Upper lobe of left lung (tissue), 6 donors: ENCODE data around the gene BPHL. TPM values are rescaled to one million over a fixed set of nuclear protein-coding genes. Genes with fewer than 3 reads are reported as not detected.
"Not testable (repeated sequence)": the region's sequence is repeated elsewhere in the genome, so short reads cannot be mapped to it uniquely, and the experiment has no call there.

Experiments used
- ATAC-seq, 2 donors: fragments of 200-7000 bp; cut with Tn5 transposase; one replicate each; pipeline ENCODE4 v1.9.1; 2022; ENCODE audit warnings: mild to moderate bottlenecking in 2 of 2, moderate library complexity in 2 of 2; ENCODE audit not compliant: low FRiP score in 2 of 2
- DNase-seq, 2 donors: peaks; one replicate each; pipeline ENCODE4 v3.0.0-alpha.2; 2019 to 2020
- H3K27ac ChIP-seq, 4 donors: fragments of 200-600 bp; sonication (generic); one replicate each; pipeline ENCODE4 v1.5.1; 2016 to 2019
- H3K27me3 ChIP-seq, 4 donors: fragments of 200-600 bp; sonication (generic); one replicate each; pipeline ENCODE4 v1.5.1; 2017 to 2019
- H3K36me3 ChIP-seq, 4 donors: fragments of 200-600 bp; sonication (generic); one replicate each; pipeline ENCODE4 v1.5.1; 2016 to 2019
- H3K4me1 ChIP-seq, 4 donors: fragments of 200-600 bp; sonication (generic); one replicate each; pipeline ENCODE4 v1.5.1; 2018 to 2019
- H3K4me3 ChIP-seq, 4 donors: fragments of 200-600 bp; sonication (generic); one replicate each; pipeline ENCODE4 v1.5.1; 2017 to 2019; ENCODE audit warnings: mild to moderate bottlenecking in 2 of 4, moderate library complexity in 1 of 4
- H3K9me3 ChIP-seq, 4 donors: fragments of 200-600 bp; sonication (generic); one replicate each; pipeline ENCODE4 v1.5.1; 2018 to 2019
- EP300 ChIP-seq, 4 donors: sonication (generic); formaldehyde crosslinking; IDR thresholded peaks; one replicate each; pipeline ENCODE4 v1.5.1; 2017; ENCODE audit warnings: antibody characterized with exemption in 4 of 4, control low read depth in 2 of 4
- POLR2A ChIP-seq, 4 donors: fragments of 450-650 bp; IDR thresholded peaks; one replicate each; pipeline ENCODE4 v1.5.1; 2016 to 2017; ENCODE audit warnings: antibody characterized with exemption in 4 of 4, mild to moderate bottlenecking in 2 of 4
- POLR2AphosphoS5 ChIP-seq, 2 donors: sonication (generic); formaldehyde crosslinking; IDR thresholded peaks; one replicate each; pipeline ENCODE4 v1.5.1; 2017; ENCODE audit warnings: antibody characterized with exemption in 2 of 2
- WGBS, 2 donors: methylation state at CpG; one replicate each; pipeline ENCODE4 v1.1.5; 2017 to 2018; 5-methylcytosine and 5-hydroxymethylcytosine counted together
- total RNA-seq, 6 donors: library from RNA; depleted of rRNA in 4 of 6; stranded (reverse); fragments of >200 nt in 4 of 6; gene quantifications; one replicate each; pipeline versions ENCODE4 v1.1.0 to v1.2.1, GENCODE V29; 2016 to 2021
- TF ChIP-seq, protein P1 (sequence below), 6 experiments: fragments of 450-650 bp in 4 of 6; fragments of 200-600 bp in 2 of 6; sonication (generic) in 2 of 6; IDR thresholded peaks; one replicate each; pipeline ENCODE4 v1.5.1; 2016 to 2019; ENCODE audit warnings: antibody characterized with exemption in 6 of 6
- donor health status: DM: no; HTN: no; CAD: no; lungs with moderate emphysema.
- donor health status: DM: no; HTN: yes; CAD: no; lungs with severe emphysema.

BPHL gene
- total RNA-seq, 6 donors from 2014 or later: 6.3 to 16.8 (median 11.2) TPM

DNA sequence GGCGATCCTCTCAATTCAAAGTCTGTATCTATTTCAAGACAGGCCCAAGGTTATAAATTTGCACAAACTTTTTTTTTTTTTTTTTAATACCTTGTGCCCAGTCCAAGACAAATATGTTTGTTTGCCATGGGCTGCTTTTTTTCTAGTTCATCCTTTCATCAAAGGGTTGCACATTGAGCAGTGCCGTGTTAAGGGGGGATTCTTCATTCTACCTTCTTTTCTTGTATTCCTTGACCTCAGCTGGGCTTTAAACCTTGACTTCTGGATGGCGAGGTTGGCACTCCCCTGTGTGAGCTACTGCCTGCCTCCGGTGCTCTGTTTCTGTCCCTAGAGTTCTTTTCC lies 42.8 kb upstream of the BPHL start:
- peaks cover 16 to 34% (median 21%) of the 10 kb centered on the region in 4 donors for H3K4me1 ChIP-seq
- 50 to 55% methylated on average over 4 of the region's 4 CpGs for WGBS, 2 donors
- no peak for TF ChIP-seq POLR2A (IDR thresholded peaks at IDR 0.05)
- TF ChIP-seq EP300 (IDR thresholded peaks at IDR 0.05): no peak
- TF ChIP-seq, protein P1, sequence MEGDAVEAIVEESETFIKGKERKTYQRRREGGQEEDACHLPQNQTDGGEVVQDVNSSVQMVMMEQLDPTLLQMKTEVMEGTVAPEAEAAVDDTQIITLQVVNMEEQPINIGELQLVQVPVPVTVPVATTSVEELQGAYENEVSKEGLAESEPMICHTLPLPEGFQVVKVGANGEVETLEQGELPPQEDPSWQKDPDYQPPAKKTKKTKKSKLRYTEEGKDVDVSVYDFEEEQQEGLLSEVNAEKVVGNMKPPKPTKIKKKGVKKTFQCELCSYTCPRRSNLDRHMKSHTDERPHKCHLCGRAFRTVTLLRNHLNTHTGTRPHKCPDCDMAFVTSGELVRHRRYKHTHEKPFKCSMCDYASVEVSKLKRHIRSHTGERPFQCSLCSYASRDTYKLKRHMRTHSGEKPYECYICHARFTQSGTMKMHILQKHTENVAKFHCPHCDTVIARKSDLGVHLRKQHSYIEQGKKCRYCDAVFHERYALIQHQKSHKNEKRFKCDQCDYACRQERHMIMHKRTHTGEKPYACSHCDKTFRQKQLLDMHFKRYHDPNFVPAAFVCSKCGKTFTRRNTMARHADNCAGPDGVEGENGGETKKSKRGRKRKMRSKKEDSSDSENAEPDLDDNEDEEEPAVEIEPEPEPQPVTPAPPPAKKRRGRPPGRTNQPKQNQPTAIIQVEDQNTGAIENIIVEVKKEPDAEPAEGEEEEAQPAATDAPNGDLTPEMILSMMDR (IDR thresholded peaks at IDR 0.05): no peak
- no peak for TF ChIP-seq POLR2AphosphoS5 (IDR thresholded peaks at IDR 0.05)
- ATAC-seq: no peak
- H3K9me3 ChIP-seq: no peaks in the 10 kb centered on the region
- no peak overlapping the region for H3K4me3 ChIP-seq
- H3K27ac ChIP-seq: peak overlapping the region in 1 of 4 donors; percentile 5
- no peak for DNase-seq
- H3K36me3 ChIP-seq: peaks cover 17 to 42% (median 29%) of the 10 kb centered on the region in 4 donors
- no peaks in the 10 kb centered on the region for H3K27me3 ChIP-seq

DNA sequence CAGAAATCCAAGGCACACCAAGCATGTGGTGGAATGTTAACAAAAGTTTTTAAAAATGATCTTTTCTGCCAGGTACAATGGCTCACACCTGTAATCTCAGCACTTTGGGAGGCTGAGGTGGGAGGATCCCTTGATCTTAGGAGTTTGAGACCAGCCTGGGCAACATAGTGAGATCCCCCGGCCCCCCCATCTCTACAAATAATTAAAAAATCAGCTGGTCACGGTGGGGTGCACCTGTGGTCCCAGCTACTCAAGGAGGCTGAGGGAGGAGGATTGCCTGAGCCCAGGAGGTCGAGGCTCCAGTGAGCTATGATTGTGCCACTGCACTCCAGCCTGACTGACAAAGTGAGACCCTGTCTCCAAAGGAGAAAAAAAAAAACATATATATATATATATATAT lies 42.2 kb upstream of the BPHL start:
- Histone ChIP-seq H3K27me3 (no peaks in the 10 kb centered on the region), H3K9me3 (no peaks in the 10 kb centered on the region), H3K27ac (no peak overlapping the region), H3K36me3 (peaks cover 22 to 48% (median 34%) of the 10 kb centered on the region in 4 donors), H3K4me1 (peaks cover 15 to 29% (median 19%) of the 10 kb centered on the region in 4 donors), H3K4me3 (no peak overlapping the region)
- no peak for TF ChIP-seq POLR2A (IDR thresholded peaks at IDR 0.05)
- no peak for TF ChIP-seq POLR2AphosphoS5 (IDR thresholded peaks at IDR 0.05)
- TF ChIP-seq, protein P1 (IDR thresholded peaks at IDR 0.05): no peak
- no peak for TF ChIP-seq EP300 (IDR thresholded peaks at IDR 0.05)
- DNase-seq (no peak), ATAC-seq (no peak)
- 89 to 95% methylated on average over 3 of the region's 3 CpGs for WGBS, 2 donors

DNA sequence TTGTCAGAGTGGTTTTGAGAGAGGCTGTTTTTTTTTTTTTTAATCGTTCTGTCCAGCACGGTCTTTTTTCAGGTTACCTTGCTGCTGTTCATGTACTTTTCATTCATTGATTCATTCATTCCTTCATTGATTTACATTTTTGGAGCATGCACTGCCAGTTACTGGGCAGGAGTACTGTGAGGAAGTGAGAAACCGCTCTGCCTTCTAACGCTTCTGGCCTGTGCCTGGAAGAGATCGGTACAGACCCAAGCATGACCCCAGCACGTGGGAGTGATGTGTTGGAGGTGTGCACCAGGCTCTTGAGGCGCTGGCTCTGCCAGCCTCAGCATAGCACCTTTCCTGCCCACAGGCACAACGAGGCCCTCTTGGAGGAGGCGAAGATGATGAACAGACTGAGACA lies 41.1 kb upstream of the BPHL start:
- WGBS, 2 donors: 79 to 92% methylated on average over 9 of the region's 9 CpGs
- Histone ChIP-seq H3K4me1 (peaks cover 15 to 28% (median 18%) of the 10 kb centered on the region in 4 donors), H3K9me3 (no peaks in the 10 kb centered on the region), H3K4me3 (no peak overlapping the region), H3K36me3 (peaks cover 22 to 58% (median 41%) of the 10 kb centered on the region in 4 donors), H3K27me3 (no peaks in the 10 kb centered on the region), H3K27ac (no peak overlapping the region)
- TF ChIP-seq, protein P1 (IDR thresholded peaks at IDR 0.05): no peak
- no peak for TF ChIP-seq POLR2AphosphoS5 (IDR thresholded peaks at IDR 0.05)
- TF ChIP-seq EP300 (IDR thresholded peaks at IDR 0.05): no peak
- TF ChIP-seq POLR2A (IDR thresholded peaks at IDR 0.05): no peak
- ATAC-seq: no peak
- no peak for DNase-seq

GRCh38 chr6:3078952-3079351 lies 39.6 kb upstream of the BPHL start:
- Histone ChIP-seq H3K36me3 (peaks cover 35 to 73% (median 55%) of the 10 kb centered on the region in 4 donors), H3K4me1 (peaks cover 12 to 20% (median 17%) of the 10 kb centered on the region in 4 donors)
- not testable (repeated sequence) for DNase-seq, H3K9me3 ChIP-seq, H3K27me3 ChIP-seq, H3K27ac ChIP-seq, H3K4me3 ChIP-seq, ATAC-seq
- WGBS, 2 donors: 96% methylated on average over 8 of the region's 8 CpGs

- WGBS, 2 donors: 100% methylated on average over 1 of the region's 1 CpG
- Histone ChIP-seq H3K36me3 (peaks cover 35 to 81% (median 62%) of the 10 kb centered on the region in 4 donors), H3K27ac (no peak overlapping the region), H3K27me3 (no peaks in the 10 kb centered on the region), H3K4me3 (no peak overlapping the region), H3K4me1 (peaks cover 12 to 19% (median 17%) of the 10 kb centered on the region in 4 donors), H3K9me3 (no peaks in the 10 kb centered on the region)
- no peak for TF ChIP-seq POLR2A (IDR thresholded peaks at IDR 0.05)
- TF ChIP-seq POLR2AphosphoS5 (IDR thresholded peaks at IDR 0.05): no peak
- TF ChIP-seq, protein P1 (IDR thresholded peaks at IDR 0.05): no peak
- no peak for TF ChIP-seq EP300 (IDR thresholded peaks at IDR 0.05)
- ATAC-seq (no peak), DNase-seq (no peak)
These were observed 38.8 kb upstream of the BPHL start for GRCh38 chr6:3079682-3080081.
